Neural cell (in vitro differentiated cells): Measurements from ENCODE around the gene MBD5. TPM values are rescaled to one million over a fixed set of nuclear protein-coding genes. Genes with fewer than 3 reads are reported as not detected.

Experiments used
- H2AFZ ChIP-seq: fragments of 200-600, 300-800 bp; sonication (generic), shearing (Covaris generic); 2 replicates; pipeline ENCODE4 v1.6.0; 2014; ENCODE audit warnings: low read depth, mild to moderate bottlenecking, antibody characterized with exemption, low read length, moderate library complexity
- H3F3A ChIP-seq: fragments of 200-600 bp; shearing (Covaris generic); 2 replicates; pipeline ENCODE4 v1.6.1; 2016; ENCODE audit warnings: mild to moderate bottlenecking, moderate library complexity, mixed read lengths, antibody characterized with exemption, low read length; ENCODE audit not compliant: insufficient read depth, poor library complexity, severe bottlenecking
- H3K27ac ChIP-seq: fragments of 200-600, 300-800 bp; sonication (generic), shearing (Covaris generic); 2 replicates; pipeline ENCODE4 v1.5.1; 2014; ENCODE audit warnings: mild to moderate bottlenecking, low read length, moderate library complexity
- H3K27me3 ChIP-seq: fragments of 300-800, 200-600 bp; sonication (generic), shearing (Covaris generic); 2 replicates; pipeline ENCODE4 v1.6.0; 2014; ENCODE audit warnings: mild to moderate bottlenecking, low read depth, low read length, moderate library complexity; ENCODE audit not compliant: insufficient read depth
- H3K36me3 ChIP-seq: fragments of 300-800, 200-600 bp; sonication (generic), shearing (Covaris generic); 2 replicates; pipeline ENCODE4 v1.5.1; 2014; ENCODE audit warnings: mild to moderate bottlenecking, antibody characterized with exemption, low read length, moderate library complexity; ENCODE audit not compliant: insufficient read depth
- H3K4me2 ChIP-seq: fragments of 300-800, 200-600 bp; sonication (generic), shearing (Covaris generic); 2 replicates; pipeline ENCODE4 v1.6.0; 2014; ENCODE audit warnings: mild to moderate bottlenecking, low read length
- H3K4me3 ChIP-seq: fragments of 300-800, 200-600 bp; sonication (generic), shearing (Covaris generic); 2 replicates; pipeline ENCODE4 v1.5.1; 2014; ENCODE audit warnings: mild to moderate bottlenecking, low read length, moderate library complexity
- H3K79me2 ChIP-seq: fragments of 200-600 bp; shearing (Covaris generic); replicated peaks from 2 replicates; pipeline ENCODE4 v1.6.0; 2014; ENCODE audit warnings: mild to moderate bottlenecking, low read length, moderate library complexity; ENCODE audit not compliant: insufficient read depth
- H3K9ac ChIP-seq: fragments of 300-800, 200-600 bp; sonication (generic), shearing (Covaris generic); 2 replicates; pipeline ENCODE4 v1.6.1; 2016; ENCODE audit warnings: mild to moderate bottlenecking, low read length, mixed read lengths
- H3K9me2 ChIP-seq: fragments of 200-600 bp; shearing (Covaris generic); 2 replicates; pipeline ENCODE4 v1.6.1; 2016; ENCODE audit warnings: mild to moderate bottlenecking, low read length, mixed read lengths; ENCODE audit not compliant: insufficient read depth
- H3K9me3 ChIP-seq: fragments of 200-600, 300-800 bp; sonication (generic), shearing (Covaris generic); 2 replicates; pipeline ENCODE4 v1.6.1; 2016; ENCODE audit warnings: mild to moderate bottlenecking, mixed run types, low read length, moderate library complexity, mixed read lengths
- H4K20me1 ChIP-seq: fragments of 200-600 bp; shearing (Covaris generic); 2 replicates; pipeline ENCODE4 v1.6.1; 2016; ENCODE audit warnings: mild to moderate bottlenecking, mixed run types; ENCODE audit not compliant: insufficient read depth
- EP300 ChIP-seq: fragments of 450-650 bp; conservative IDR thresholded peaks from 2 replicates; pipeline ENCODE4 v1.6.1; 2014; ENCODE audit warnings: antibody characterized with exemption, mild to moderate bottlenecking, moderate library complexity; ENCODE audit not compliant: poor library complexity, severe bottlenecking
- EZH2 ChIP-seq: fragments of 200-600, 300-800 bp; shearing (Covaris generic), sonication (generic); IDR thresholded peaks from 2 replicates; pipeline ENCODE4 v1.6.1; 2014; ENCODE audit warnings: antibody characterized with exemption, low read length, borderline replicate concordance, mild to moderate bottlenecking; ENCODE audit not compliant: insufficient read depth, poor library complexity, severe bottlenecking
- MXI1 ChIP-seq: fragments of 450-650 bp; conservative IDR thresholded peaks from 2 replicates; pipeline ENCODE4 v1.6.1; 2014; ENCODE audit warnings: antibody characterized with exemption, mild to moderate bottlenecking; ENCODE audit not compliant: poor library complexity, severe bottlenecking
- POLR2AphosphoS5 ChIP-seq: IDR thresholded peaks from 2 replicates; pipeline ENCODE4 v1.6.1; 2012
- RAD21 ChIP-seq: fragments of 450-650 bp; conservative IDR thresholded peaks from 2 replicates; pipeline ENCODE4 v1.6.1; 2014; ENCODE audit warnings: antibody characterized with exemption, mild to moderate bottlenecking, moderate library complexity
- SMC3 ChIP-seq: fragments of 450-650 bp; conservative IDR thresholded peaks from 2 replicates; pipeline ENCODE4 v1.6.1; 2014; ENCODE audit warnings: antibody characterized with exemption, mild to moderate bottlenecking, moderate library complexity; ENCODE audit not compliant: poor library complexity
- TAF1 ChIP-seq: IDR thresholded peaks from 2 replicates; pipeline ENCODE4 v1.6.1; 2012; ENCODE audit warnings: low read depth
- polyA plus RNA-seq: library from polyadenylated mRNA; depleted of rRNA; stranded (reverse); fragments of >200 nt; gene quantifications from 2 replicates; pipeline ENCODE4 v1.2.3, GENCODE V29; 2014
- TF ChIP-seq, protein P1 (sequence below): fragments of 450-650 bp; IDR thresholded peaks from 2 replicates; pipeline ENCODE4 v1.5.1; 2014; ENCODE audit warnings: antibody characterized with exemption, mild to moderate bottlenecking, moderate library complexity; ENCODE audit not compliant: poor library complexity, severe bottlenecking
- TF ChIP-seq, protein P2 (sequence below): IDR thresholded peaks from 2 replicates; pipeline ENCODE4 v1.6.1; 2012; ENCODE audit warnings: borderline replicate concordance

The MBD5 gene
- polyA plus RNA-seq, 1 donor from 2014 or later, result 9.7 TPM

DNA sequence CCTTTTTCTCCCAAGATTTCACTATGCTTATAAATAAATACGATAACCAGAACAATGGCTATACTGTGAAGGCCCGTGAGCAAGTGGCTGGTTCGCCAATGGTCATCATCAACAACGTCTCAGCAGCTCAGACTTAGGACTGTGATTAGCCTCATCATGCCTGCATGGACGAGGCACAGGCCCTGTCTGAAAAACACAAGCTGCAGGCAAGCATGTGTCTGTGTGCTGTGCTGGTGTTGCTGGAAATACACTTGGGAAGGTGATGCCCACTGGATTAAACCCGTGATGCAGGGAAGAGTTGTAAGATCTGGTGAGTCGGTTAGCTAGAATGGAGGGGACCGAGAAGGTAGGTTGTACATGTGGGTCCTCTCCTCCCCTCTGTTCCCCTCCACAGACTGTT lies 512.1 kb downstream of the MBD5 start:
- Histone ChIP-seq H3K79me2 (no peaks in the 10 kb centered on the region), H3K4me2 (no peak overlapping the region), H3K9ac (no peak overlapping the region), H3K36me3 (no peaks in the 10 kb centered on the region), H2AFZ (no peak overlapping the region), H3K4me3 (no peak overlapping the region), H3F3A (no peaks in the 10 kb centered on the region), H3K27ac (no peak overlapping the region), H3K27me3 (no peaks in the 10 kb centered on the region), H3K9me2 (no peaks in the 10 kb centered on the region), H3K9me3 (no peaks in the 10 kb centered on the region), H4K20me1 (no peaks in the 10 kb centered on the region)
- no peak for TF ChIP-seq EP300
- no peak for TF ChIP-seq TAF1
- no peak for TF ChIP-seq MXI1
- no peak for TF ChIP-seq EZH2
- no peak for TF ChIP-seq POLR2AphosphoS5
- TF ChIP-seq SMC3, result no peak
- TF ChIP-seq RAD21, result no peak
- TF ChIP-seq, protein P1, sequence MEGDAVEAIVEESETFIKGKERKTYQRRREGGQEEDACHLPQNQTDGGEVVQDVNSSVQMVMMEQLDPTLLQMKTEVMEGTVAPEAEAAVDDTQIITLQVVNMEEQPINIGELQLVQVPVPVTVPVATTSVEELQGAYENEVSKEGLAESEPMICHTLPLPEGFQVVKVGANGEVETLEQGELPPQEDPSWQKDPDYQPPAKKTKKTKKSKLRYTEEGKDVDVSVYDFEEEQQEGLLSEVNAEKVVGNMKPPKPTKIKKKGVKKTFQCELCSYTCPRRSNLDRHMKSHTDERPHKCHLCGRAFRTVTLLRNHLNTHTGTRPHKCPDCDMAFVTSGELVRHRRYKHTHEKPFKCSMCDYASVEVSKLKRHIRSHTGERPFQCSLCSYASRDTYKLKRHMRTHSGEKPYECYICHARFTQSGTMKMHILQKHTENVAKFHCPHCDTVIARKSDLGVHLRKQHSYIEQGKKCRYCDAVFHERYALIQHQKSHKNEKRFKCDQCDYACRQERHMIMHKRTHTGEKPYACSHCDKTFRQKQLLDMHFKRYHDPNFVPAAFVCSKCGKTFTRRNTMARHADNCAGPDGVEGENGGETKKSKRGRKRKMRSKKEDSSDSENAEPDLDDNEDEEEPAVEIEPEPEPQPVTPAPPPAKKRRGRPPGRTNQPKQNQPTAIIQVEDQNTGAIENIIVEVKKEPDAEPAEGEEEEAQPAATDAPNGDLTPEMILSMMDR, result no peak
- TF ChIP-seq, protein P2, sequence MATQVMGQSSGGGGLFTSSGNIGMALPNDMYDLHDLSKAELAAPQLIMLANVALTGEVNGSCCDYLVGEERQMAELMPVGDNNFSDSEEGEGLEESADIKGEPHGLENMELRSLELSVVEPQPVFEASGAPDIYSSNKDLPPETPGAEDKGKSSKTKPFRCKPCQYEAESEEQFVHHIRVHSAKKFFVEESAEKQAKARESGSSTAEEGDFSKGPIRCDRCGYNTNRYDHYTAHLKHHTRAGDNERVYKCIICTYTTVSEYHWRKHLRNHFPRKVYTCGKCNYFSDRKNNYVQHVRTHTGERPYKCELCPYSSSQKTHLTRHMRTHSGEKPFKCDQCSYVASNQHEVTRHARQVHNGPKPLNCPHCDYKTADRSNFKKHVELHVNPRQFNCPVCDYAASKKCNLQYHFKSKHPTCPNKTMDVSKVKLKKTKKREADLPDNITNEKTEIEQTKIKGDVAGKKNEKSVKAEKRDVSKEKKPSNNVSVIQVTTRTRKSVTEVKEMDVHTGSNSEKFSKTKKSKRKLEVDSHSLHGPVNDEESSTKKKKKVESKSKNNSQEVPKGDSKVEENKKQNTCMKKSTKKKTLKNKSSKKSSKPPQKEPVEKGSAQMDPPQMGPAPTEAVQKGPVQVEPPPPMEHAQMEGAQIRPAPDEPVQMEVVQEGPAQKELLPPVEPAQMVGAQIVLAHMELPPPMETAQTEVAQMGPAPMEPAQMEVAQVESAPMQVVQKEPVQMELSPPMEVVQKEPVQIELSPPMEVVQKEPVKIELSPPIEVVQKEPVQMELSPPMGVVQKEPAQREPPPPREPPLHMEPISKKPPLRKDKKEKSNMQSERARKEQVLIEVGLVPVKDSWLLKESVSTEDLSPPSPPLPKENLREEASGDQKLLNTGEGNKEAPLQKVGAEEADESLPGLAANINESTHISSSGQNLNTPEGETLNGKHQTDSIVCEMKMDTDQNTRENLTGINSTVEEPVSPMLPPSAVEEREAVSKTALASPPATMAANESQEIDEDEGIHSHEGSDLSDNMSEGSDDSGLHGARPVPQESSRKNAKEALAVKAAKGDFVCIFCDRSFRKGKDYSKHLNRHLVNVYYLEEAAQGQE, result no peak

DNA sequence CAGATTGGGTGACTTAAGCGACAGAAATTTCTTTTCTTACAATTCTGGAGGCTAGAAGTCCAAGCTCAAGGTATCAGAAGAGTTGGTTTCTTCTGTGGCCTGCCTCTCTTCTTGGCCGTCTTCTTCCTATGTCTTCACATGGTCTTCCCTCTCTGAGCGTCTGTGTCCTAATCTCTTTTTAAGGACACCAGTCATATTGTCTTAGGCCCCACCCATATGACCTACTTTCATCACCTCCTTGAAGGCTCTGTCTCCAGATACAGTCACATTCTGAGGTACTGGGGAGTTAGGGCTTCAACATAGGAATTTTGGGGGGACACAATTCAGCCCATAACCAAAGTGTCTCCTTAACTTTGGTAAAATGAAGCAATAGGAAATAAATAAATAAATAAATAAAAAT lies 512.8 kb downstream of the MBD5 start:
- Histone ChIP-seq H3K27ac (no peak overlapping the region), H4K20me1 (no peaks in the 10 kb centered on the region), H3F3A (no peaks in the 10 kb centered on the region), H3K79me2 (no peaks in the 10 kb centered on the region), H2AFZ (no peak overlapping the region), H3K9ac (no peak overlapping the region), H3K27me3 (no peaks in the 10 kb centered on the region), H3K9me2 (no peaks in the 10 kb centered on the region), H3K9me3 (no peaks in the 10 kb centered on the region), H3K36me3 (no peaks in the 10 kb centered on the region), H3K4me3 (no peak overlapping the region), H3K4me2 (no peak overlapping the region)
- TF ChIP-seq EP300 (no peak), EZH2 (no peak), POLR2AphosphoS5 (no peak), TAF1 (no peak), RAD21 (no peak), SMC3 (no peak), MXI1 (no peak)
- TF ChIP-seq, protein P1, result no peak
- TF ChIP-seq, protein P2, result no peak
